MCF 10A (cell line): ENCODE measurements around the gene DENND2C. TPM values are rescaled to one million over a fixed set of nuclear protein-coding genes. Genes with fewer than 3 reads are reported as not detected.

ENCODE experiments used
- BruUV-seq: library from RNA; stranded (reverse); fragments of 400-500 nt; replicated peaks from 2 replicates; lab custom pipeline; 2021; lab: Mats Ljungman, UMichigan
- CTCF ChIA-PET: fragments of 300-600 bp; sonication (Branson Sonifier 250); formaldehyde crosslinking; extraction: SDS; loops from one replicate; lab custom pipeline; 2021; ENCODE audit warnings: antibody characterized with exemption, inconsistent platforms; lab: Yijun Ruan, JAX
- POLR2A ChIA-PET: fragments of 300-600, 350-650 bp; sonication (Branson Sonifier 250); formaldehyde crosslinking; extraction: SDS; loops from one replicate; lab custom pipeline; 2020; ENCODE audit warnings: antibody characterized with exemption, inconsistent platforms; lab: Yijun Ruan, JAX
- DNase-seq: peaks from one replicate; pipeline ENCODE4 v3.0.0-alpha.2; 2018; ENCODE audit not compliant: unreplicated experiment
- H3K27ac Mint-ChIP-seq: one replicate; pipeline ENCODE4 v1.8.0; 2022; ENCODE audit warnings: mild to moderate bottlenecking, low read depth, mixed read lengths; ENCODE audit not compliant: unreplicated experiment
- H3K27me3 Mint-ChIP-seq: one replicate; pipeline ENCODE4 v1.8.0; 2022; ENCODE audit warnings: mixed read lengths; ENCODE audit not compliant: insufficient read depth, unreplicated experiment
- H3K36me3 Mint-ChIP-seq: one replicate; pipeline ENCODE4 v1.8.0; 2022; ENCODE audit warnings: mild to moderate bottlenecking, moderate library complexity, mixed read lengths; ENCODE audit not compliant: insufficient read depth, unreplicated experiment
- H3K4me1 Mint-ChIP-seq: one replicate; pipeline ENCODE4 v1.8.0; 2022; ENCODE audit warnings: mixed read lengths; ENCODE audit not compliant: insufficient read depth, unreplicated experiment
- H3K4me3 Mint-ChIP-seq: one replicate; pipeline ENCODE4 v1.8.0; 2022; ENCODE audit warnings: mild to moderate bottlenecking, moderate library complexity, mixed read lengths; ENCODE audit not compliant: unreplicated experiment
- H3K9me3 Mint-ChIP-seq: one replicate; pipeline ENCODE4 v1.8.0; 2022; ENCODE audit warnings: mixed read lengths; ENCODE audit not compliant: unreplicated experiment
- CTCF ChIP-seq: fragments of 200-600 bp; IDR thresholded peaks from one replicate; pipeline ENCODE4 v1.8.0; 2022; ENCODE audit warnings: antibody characterized with exemption, mild to moderate bottlenecking; ENCODE audit not compliant: unreplicated experiment
- intact Hi-C: fragments of 100-400 bp; cut with micrococcal nuclease; formaldehyde crosslinking; loops from 2 replicates; pipeline ENCODE4 v1.14.1; 2022
- total RNA-seq: library from RNA; stranded (reverse); gene quantifications from 2 replicates; pipeline ENCODE4 v1.2.3, GENCODE V29; 2022

Gene DENND2C
- total RNA-seq, 1 experiment from 2014 or later, result 5.8 TPM

GRCh38 chr1:114607223-114607622 is 62.6 kb downstream of the DENND2C start:
- peaks cover 12% of the 10 kb centered on the region for H3K4me1 Mint-ChIP-seq
- ChIA-PET POLR2A (interaction anchor here (1.2 to 6.6 kb wide), 4 partner anchors 9 to 63 kb away, joined by 3 to 230 read pairs (median 4); partner anchors contain the start of genes BCAS2 and DENND2C), CTCF (interaction anchor here (0.5 kb wide), 1 partner anchor 99 kb away, joined by 4 read pairs; no protein-coding TSS in a partner anchor)
- no TSS peak for BruUV-seq
- no peaks in the 10 kb centered on the region for H3K27me3 Mint-ChIP-seq
- DNase-seq, result no peak
- H3K36me3 Mint-ChIP-seq, result no peaks in the 10 kb centered on the region
- intact Hi-C loops, result no loop called here
- no peak overlapping the region for H3K27ac Mint-ChIP-seq
- H3K9me3 Mint-ChIP-seq, result no peaks in the 10 kb centered on the region
- H3K4me3 Mint-ChIP-seq, result no peak overlapping the region
- TF ChIP-seq CTCF, result no peak

GRCh38 chr1:114597949-114598348 is 71.9 kb downstream of the DENND2C start:
- ChIA-PET POLR2A (interaction anchor here (1.0 kb wide), 1 partner anchor 10 kb away, joined by 3 read pairs; no protein-coding TSS in a partner anchor), CTCF (interaction anchor here (0.6 kb wide), 1 partner anchor 41 kb away, joined by 3 read pairs; no protein-coding TSS in a partner anchor)
- Mint-ChIP-seq H3K36me3 (peaks cover 15% of the 10 kb centered on the region), H3K9me3 (no peaks in the 10 kb centered on the region), H3K4me3 (no peak overlapping the region), H3K27me3 (no peaks in the 10 kb centered on the region), H3K4me1 (no peaks in the 10 kb centered on the region), H3K27ac (no peak overlapping the region)
- TF ChIP-seq CTCF, result no peak
- intact Hi-C loops, result no loop called here
- no TSS peak for BruUV-seq
- no peak for DNase-seq

GRCh38 chr1:114595602-114596001 is 74.2 kb downstream of the DENND2C start:
- intact Hi-C loops, result no loop called here
- no TSS peak for BruUV-seq

GRCh38 chr1:114594046-114594445 is 75.8 kb downstream of the DENND2C start:
- Mint-ChIP-seq H3K4me3 (no peak overlapping the region), H3K9me3 (no peaks in the 10 kb centered on the region), H3K4me1 (no peaks in the 10 kb centered on the region), H3K27me3 (no peaks in the 10 kb centered on the region), H3K36me3 (peaks cover 15% of the 10 kb centered on the region), H3K27ac (no peak overlapping the region)
- intact Hi-C loops, result no loop called here
- DNase-seq, result no peak
- no TSS peak for BruUV-seq
- POLR2A ChIA-PET, result interaction anchor here (2.7 kb wide), 1 partner anchor 16 kb away, joined by 8 read pairs; no protein-coding TSS in a partner anchor
- CTCF ChIA-PET, result interaction anchor here (0.6 kb wide), 1 partner anchor 60 kb away, joined by 3 read pairs; no protein-coding TSS in a partner anchor
- no peak for TF ChIP-seq CTCF

More at GRCh38 chr1:114595602-114596001, 74.2 kb downstream of the DENND2C start:
- H3K27ac Mint-ChIP-seq, result no peak overlapping the region
- peaks cover 15% of the 10 kb centered on the region for H3K36me3 Mint-ChIP-seq
- no peak for TF ChIP-seq CTCF
- ChIA-PET CTCF (interaction anchor here (1.2 kb wide), 1 partner anchor 15 kb away, joined by 3 read pairs; no protein-coding TSS in a partner anchor), POLR2A (interaction anchor here (0.7 to 2.7 kb wide), 2 partner anchors 11 to 14 kb away, joined by 3 to 8 read pairs; no protein-coding TSS in a partner anchor)
- H3K27me3 Mint-ChIP-seq, result no peaks in the 10 kb centered on the region
- H3K9me3 Mint-ChIP-seq, result no peaks in the 10 kb centered on the region
- no peaks in the 10 kb centered on the region for H3K4me1 Mint-ChIP-seq
- DNase-seq, result no peak
- no peak overlapping the region for H3K4me3 Mint-ChIP-seq
